Fibroblast of lung (primary cell): ENCODE data around the gene MINDY3. TPM values are rescaled to one million over a fixed set of nuclear protein-coding genes. Genes with fewer than 3 reads are reported as not detected.

Experiments used
- DNase-seq, 2 donors: peaks; one replicate each; pipeline versions ENCODE4 v3.0.0 to v3.0.0-alpha.2; 2010; ENCODE audit warnings: low read depth in 2 of 2
- H2AFZ ChIP-seq: 2 replicates; pipeline ENCODE4 v1.5.1; 2012; ENCODE audit warnings: low read length, control low read depth, inconsistent platforms
- H3K27ac ChIP-seq: 2 replicates; pipeline ENCODE4 v1.5.1; 2011; ENCODE audit warnings: low read length, control low read depth; ENCODE audit not compliant: insufficient read depth
- H3K27me3 ChIP-seq: 2 replicates; pipeline ENCODE4 v1.5.1; 2011; ENCODE audit warnings: mild to moderate bottlenecking, low read length; ENCODE audit not compliant: control insufficient read depth, insufficient read depth
- H3K36me3 ChIP-seq: 2 replicates; pipeline ENCODE4 v1.5.1; 2011; ENCODE audit warnings: low read length; ENCODE audit not compliant: control insufficient read depth, insufficient read depth
- H3K4me1 ChIP-seq: 2 replicates; pipeline ENCODE4 v1.5.1; 2011; ENCODE audit warnings: low read length; ENCODE audit not compliant: control insufficient read depth, insufficient read depth; ENCODE audit errors: extremely low read depth
- H3K4me2 ChIP-seq: 2 replicates; pipeline ENCODE4 v1.5.1; 2011; ENCODE audit warnings: low read length, control low read depth; ENCODE audit not compliant: insufficient read depth; ENCODE audit errors: extremely low read depth
- H3K4me3 ChIP-seq, 4 experiments: fragments of 200-600 bp in 1 of 4; sonication (generic) in 1 of 4; replicated peaks in 1 of 4; 2 replicates each; pipeline ENCODE4 v1.5.1; 2011 to 2016; ENCODE audit warnings: low read length in 4 of 4, low read depth in 3 of 4, mild to moderate bottlenecking in 3 of 4, control low read depth in 2 of 4, inconsistent platforms in 1 of 4, mixed read lengths in 1 of 4; ENCODE audit not compliant: insufficient read depth in 1 of 4; ENCODE audit errors: control extremely low read depth in 1 of 4
- H3K79me2 ChIP-seq: 2 replicates; pipeline ENCODE4 v1.5.1; 2012; ENCODE audit warnings: mild to moderate bottlenecking, low read length, inconsistent platforms; ENCODE audit not compliant: control insufficient read depth, insufficient read depth
- H3K9ac ChIP-seq: 2 replicates; pipeline ENCODE4 v1.5.1; 2011; ENCODE audit warnings: mild to moderate bottlenecking, low read length, control low read depth; ENCODE audit not compliant: insufficient read depth
- H3K9me3 ChIP-seq: 2 replicates; pipeline ENCODE4 v1.5.1; 2012; ENCODE audit warnings: low read depth, low read length; ENCODE audit not compliant: control insufficient read depth, insufficient read depth
- H4K20me1 ChIP-seq: 2 replicates; pipeline ENCODE4 v1.5.1; 2011; ENCODE audit warnings: low read length; ENCODE audit not compliant: control insufficient read depth, insufficient read depth; ENCODE audit errors: extremely low read depth
- CTCF ChIP-seq, 2 donors: IDR thresholded peaks in 1 of 2; conservative IDR thresholded peaks in 1 of 2; 1 replicate in 1 of 2; 2 replicates in 1 of 2; pipeline ENCODE4 v1.5.1; 2011 to 2012; ENCODE audit warnings: low read length in 2 of 2, control low read depth in 1 of 2, inconsistent platforms in 1 of 2, low read depth in 1 of 2, mild to moderate bottlenecking in 1 of 2
- EZH2 ChIP-seq: IDR thresholded peaks from 2 replicates; pipeline ENCODE4 v1.5.1; 2012; ENCODE audit warnings: low read length, control low read depth, mild to moderate bottlenecking; ENCODE audit errors: missing control alignments
- polyA plus RNA-seq, 2 donors: library from polyadenylated mRNA; depleted of rRNA in 1 of 2; stranded (reverse) in 1 of 2; unstranded in 1 of 2; fragments of >200 nt; gene quantifications; 2 replicates each; pipeline ENCODE4 v1.2.1, GENCODE V29; 2011 to 2012; ENCODE audit warnings: missing spikeins in 1 of 2
- total RNA-seq: library from RNA; depleted of rRNA; stranded (reverse); fragments of >200 nt; gene quantifications from 2 replicates; pipeline ENCODE4 v1.2.1, GENCODE V29; 2014

Gene MINDY3
- total and polyA plus RNA-seq, 2 donors (not counting 1 experiment from before 2014, with no cell fraction given) = 30.6 to 37.5 TPM

- Histone ChIP-seq H3K4me3 (peak overlapping the region; percentile 77 to 98 (median 94)), H3K27ac (peak overlapping the region; percentile 78), H2AFZ (peak overlapping the region; percentile 96), H3K4me1 (peaks cover 4% of the 10 kb centered on the region), H3K9me3 (no peaks in the 10 kb centered on the region), H3K36me3 (no peaks in the 10 kb centered on the region), H3K9ac (no peak overlapping the region), H3K79me2 (peaks cover 37% of the 10 kb centered on the region), H3K27me3 (no peaks in the 10 kb centered on the region), H3K4me2 (peak overlapping the region; percentile 85), H4K20me1 (no peaks in the 10 kb centered on the region)
- DNase-seq = no peak
- TF ChIP-seq CTCF (conservative IDR thresholded peaks at IDR 0.05 in 1 of 2, IDR thresholded peaks at IDR 0.05 in 1 of 2; ENCODE audit: low read depth in 1 of 2, low read length in 2 of 2) (no peak), EZH2 (no peak)
Measured at GRCh38 chr10:15860692-15861201, 440 bp upstream of the MINDY3 start.

- Histone ChIP-seq H3K27me3 (no peaks in the 10 kb centered on the region), H3K27ac (peak overlapping the region; percentile 78), H2AFZ (peak overlapping the region; percentile 96), H4K20me1 (no peaks in the 10 kb centered on the region), H3K36me3 (no peaks in the 10 kb centered on the region), H3K4me2 (peak overlapping the region; percentile 72), H3K4me3 (peak overlapping the region; percentile 77 to 98 (median 94)), H3K9ac (peak overlapping the region; percentile 68), H3K9me3 (no peaks in the 10 kb centered on the region), H3K4me1 (peaks cover 4% of the 10 kb centered on the region), H3K79me2 (peaks cover 43% of the 10 kb centered on the region)
- no peak for DNase-seq
- TF ChIP-seq EZH2 (no peak), CTCF (conservative IDR thresholded peaks at IDR 0.05 in 1 of 2, IDR thresholded peaks at IDR 0.05 in 1 of 2; ENCODE audit: low read depth in 1 of 2, low read length in 2 of 2) (no peak)
Measured at GRCh38 chr10:15859509-15859905, 800 bp downstream of the MINDY3 start.

GRCh38 chr10:15858861-15859281, 1.4 kb downstream of the MINDY3 start:
- Histone ChIP-seq H3K9me3 (no peaks in the 10 kb centered on the region), H4K20me1 (no peaks in the 10 kb centered on the region), H3K4me3 (peak overlapping the region; percentile 77 to 98 (median 94)), H3K4me1 (peaks cover 4% of the 10 kb centered on the region), H2AFZ (no peak overlapping the region), H3K27me3 (no peaks in the 10 kb centered on the region), H3K36me3 (no peaks in the 10 kb centered on the region), H3K9ac (no peak overlapping the region), H3K27ac (no peak overlapping the region), H3K4me2 (peak overlapping the region; percentile 72), H3K79me2 (peaks cover 46% of the 10 kb centered on the region)
- no peak for DNase-seq
- TF ChIP-seq CTCF (conservative IDR thresholded peaks at IDR 0.05 in 1 of 2, IDR thresholded peaks at IDR 0.05 in 1 of 2; ENCODE audit: low read depth in 1 of 2, low read length in 2 of 2) = no peak
- no peak for TF ChIP-seq EZH2
